ENCODE data around the gene NUAK2.

NUAK2 gene

DNA sequence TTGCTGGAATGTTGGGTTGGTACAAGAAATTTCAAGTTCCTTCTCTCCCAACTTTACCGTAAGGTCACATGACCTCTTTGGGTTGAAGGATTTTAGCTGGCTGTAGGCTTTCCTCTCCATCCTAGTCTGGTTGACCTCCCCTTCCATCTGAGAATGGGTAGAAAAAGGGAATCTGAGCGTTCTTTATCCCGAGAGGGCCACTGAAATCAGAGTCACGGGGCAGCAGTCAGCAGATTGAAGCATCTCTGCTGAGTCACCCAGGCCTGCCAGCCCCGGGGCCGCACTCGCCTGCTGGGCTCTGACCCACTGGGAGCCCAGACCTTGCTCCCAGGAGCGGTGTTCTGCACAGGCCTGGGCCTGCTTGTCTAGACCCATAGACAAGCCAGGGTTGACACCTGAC lies 62.8 kb downstream of the NUAK2 start:
- peak in 45 of 56 donors; percentile 25 to 88 (median 67) for DNase-seq

GRCh38 chr1:205258261-205258691 lies 63.3 kb downstream of the NUAK2 start:
- no peak for DNase-seq

DNA sequence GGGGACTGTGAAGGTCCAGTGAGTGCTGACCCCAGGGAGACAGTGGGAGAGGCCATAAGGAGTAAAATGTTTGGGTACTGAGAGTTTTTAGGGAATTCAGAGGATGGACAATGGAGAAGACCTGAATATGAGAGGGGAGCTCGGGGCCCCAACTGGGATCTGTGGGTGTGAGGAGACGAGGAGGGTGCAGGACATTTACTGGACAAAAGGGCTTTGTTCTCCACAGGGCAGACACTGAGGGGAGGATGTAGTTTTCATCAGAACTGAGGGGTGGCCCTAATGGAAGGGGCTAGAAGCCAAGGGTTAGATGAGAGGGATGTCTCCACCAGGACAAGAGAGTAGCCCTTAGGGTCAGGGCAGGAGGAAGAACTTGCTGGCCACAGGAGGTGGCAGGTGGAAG lies 63.8 kb downstream of the NUAK2 start:
- peak in 17 of 56 donors; percentile 30 to 69 (median 52) for DNase-seq

DNA sequence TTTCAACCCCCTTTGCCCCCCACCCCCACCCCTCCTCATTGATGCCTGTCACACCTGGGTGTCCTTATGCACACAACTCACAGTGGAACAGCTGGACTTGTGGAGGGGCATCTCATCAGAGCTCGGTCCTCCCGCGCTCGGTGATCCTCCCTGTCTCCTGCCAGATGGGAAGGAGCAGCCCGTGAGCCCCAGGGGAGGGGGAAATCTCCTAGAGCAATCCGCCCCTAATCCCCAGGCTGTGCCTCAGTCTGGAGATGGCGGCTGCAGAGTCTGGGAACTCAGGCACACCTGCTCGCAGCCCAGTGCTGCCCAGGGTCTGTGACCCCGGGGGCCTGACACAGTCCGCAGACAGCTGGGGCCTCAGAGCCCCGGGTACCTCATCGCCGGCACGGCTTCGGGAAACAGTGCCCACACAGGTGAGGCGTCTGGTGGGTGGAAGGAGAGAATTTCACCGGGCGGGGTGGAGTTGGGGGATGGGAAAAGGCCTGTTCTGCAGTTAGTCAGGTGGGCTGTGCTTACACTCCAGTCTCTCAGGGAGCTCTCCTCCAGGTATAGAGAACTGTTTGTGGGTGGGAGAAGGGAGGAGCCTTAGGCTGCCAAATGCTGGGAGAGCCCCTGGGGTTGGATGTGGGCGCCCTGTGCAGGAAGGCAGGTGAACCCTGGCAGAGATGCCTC lies 64.5 kb downstream of the NUAK2 start:
- DNase-seq = peak in 17 of 56 donors; percentile 21 to 63 (median 45)

- DNase-seq = peak; percentile 41 to 95 (median 88)
Measured at GRCh38 chr1:205255941-205256780, 65.4 kb downstream of the NUAK2 start.
